Measurements from ENCODE around the gene MINDY2.

The MINDY2 gene

DNA sequence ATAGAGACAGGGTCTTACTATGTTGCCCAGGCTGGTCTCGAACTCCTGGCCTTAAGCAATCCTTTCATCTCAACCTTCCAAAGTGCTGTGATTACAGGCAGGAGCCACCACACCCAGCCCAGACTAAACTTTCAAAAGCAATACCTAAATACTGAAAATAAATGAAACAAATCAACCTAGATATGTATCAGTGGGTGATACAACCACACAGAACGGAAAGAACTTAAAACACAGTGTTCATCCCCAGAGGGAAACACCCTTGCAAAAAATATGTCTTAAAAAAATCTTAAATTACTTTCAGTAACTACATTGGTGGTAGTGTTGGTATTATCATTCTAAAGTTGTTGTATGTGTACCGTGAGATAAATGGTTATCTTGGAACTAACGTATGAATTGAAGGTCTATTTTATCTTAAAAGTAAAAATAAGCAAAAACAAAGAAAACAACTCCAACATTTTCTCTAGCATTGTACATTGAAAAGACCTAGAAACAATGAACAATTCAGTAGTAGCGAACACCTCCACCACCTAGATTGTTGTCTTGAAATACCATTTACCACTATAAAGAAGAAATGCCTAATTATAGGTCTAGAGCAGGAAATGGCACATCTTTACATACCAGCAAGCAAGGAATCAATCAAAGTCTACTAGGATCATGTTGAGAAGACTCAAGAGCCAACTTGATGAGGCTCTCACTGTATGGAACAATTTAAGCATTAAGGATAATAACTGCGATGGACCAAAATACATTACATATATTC is 137.6 kb downstream of the MINDY2 start:
- Histone ChIP-seq H3K27me3 (ENCODE audit: insufficient read depth, poor library complexity, severe bottlenecking) (no peaks in the 10 kb centered on the region), H3K27ac (replicated peaks) (no peak overlapping the region), H3K4me3 (replicated peaks; ENCODE audit: insufficient read depth, low read length) (no peak overlapping the region)
- no peak for TF ChIP-seq GABPA (IDR thresholded peaks at IDR 0.05; ENCODE audit: low read depth)
- TF ChIP-seq, protein P1, sequence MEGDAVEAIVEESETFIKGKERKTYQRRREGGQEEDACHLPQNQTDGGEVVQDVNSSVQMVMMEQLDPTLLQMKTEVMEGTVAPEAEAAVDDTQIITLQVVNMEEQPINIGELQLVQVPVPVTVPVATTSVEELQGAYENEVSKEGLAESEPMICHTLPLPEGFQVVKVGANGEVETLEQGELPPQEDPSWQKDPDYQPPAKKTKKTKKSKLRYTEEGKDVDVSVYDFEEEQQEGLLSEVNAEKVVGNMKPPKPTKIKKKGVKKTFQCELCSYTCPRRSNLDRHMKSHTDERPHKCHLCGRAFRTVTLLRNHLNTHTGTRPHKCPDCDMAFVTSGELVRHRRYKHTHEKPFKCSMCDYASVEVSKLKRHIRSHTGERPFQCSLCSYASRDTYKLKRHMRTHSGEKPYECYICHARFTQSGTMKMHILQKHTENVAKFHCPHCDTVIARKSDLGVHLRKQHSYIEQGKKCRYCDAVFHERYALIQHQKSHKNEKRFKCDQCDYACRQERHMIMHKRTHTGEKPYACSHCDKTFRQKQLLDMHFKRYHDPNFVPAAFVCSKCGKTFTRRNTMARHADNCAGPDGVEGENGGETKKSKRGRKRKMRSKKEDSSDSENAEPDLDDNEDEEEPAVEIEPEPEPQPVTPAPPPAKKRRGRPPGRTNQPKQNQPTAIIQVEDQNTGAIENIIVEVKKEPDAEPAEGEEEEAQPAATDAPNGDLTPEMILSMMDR (IDR thresholded peaks at IDR 0.05; ENCODE audit: insufficient read depth, low read length) = no peak
- TF ChIP-seq POLR2AphosphoS5 (IDR thresholded peaks at IDR 0.05; ENCODE audit: low read depth) = no peak
- TF ChIP-seq SPI1 (IDR thresholded peaks at IDR 0.05; ENCODE audit: borderline replicate concordance, low read depth) = no peak
- no peak for DNase-seq (ENCODE audit: low read depth in 1 of 2, low spot score in 1 of 2)

- Histone ChIP-seq H3K4me3 (replicated peaks; ENCODE audit: insufficient read depth, low read length) (no peak overlapping the region), H3K27ac (replicated peaks) (no peak overlapping the region), H3K27me3 (ENCODE audit: insufficient read depth, poor library complexity, severe bottlenecking) (no peaks in the 10 kb centered on the region)
- TF ChIP-seq GABPA (IDR thresholded peaks at IDR 0.05; ENCODE audit: low read depth) = no peak
- DNase-seq (ENCODE audit: low read depth in 1 of 2, low spot score in 1 of 2) = no peak
These were observed 138.5 kb downstream of the MINDY2 start for GRCh38 chr15:58909616-58910015.

GRCh38 chr15:58910456-58910855 is 139.4 kb downstream of the MINDY2 start:
- Histone ChIP-seq H3K27ac (replicated peaks) (no peak overlapping the region), H3K27me3 (ENCODE audit: insufficient read depth, poor library complexity, severe bottlenecking) (no peaks in the 10 kb centered on the region), H3K4me3 (replicated peaks; ENCODE audit: insufficient read depth, low read length) (no peak overlapping the region)
- no peak for DNase-seq (ENCODE audit: low read depth in 1 of 2, low spot score in 1 of 2)
- no peak for TF ChIP-seq REST (IDR thresholded peaks at IDR 0.05; ENCODE audit: insufficient replicate concordance, low read depth)
- TF ChIP-seq SPI1 (IDR thresholded peaks at IDR 0.05; ENCODE audit: borderline replicate concordance, low read depth) = peak; percentile 33; the same call in 1 of the 2 replicates
- TF ChIP-seq, protein P1 (IDR thresholded peaks at IDR 0.05; ENCODE audit: insufficient read depth, low read length) = no peak
